IPS-18a (cell line): ENCODE data around the gene SLC13A5.
"Not testable (repeated sequence)": the region's sequence is repeated elsewhere in the genome, so short reads cannot be mapped to it uniquely, and the experiment has no call there.

ENCODE experiments used
- H3K27ac ChIP-seq: one replicate; pipeline ENCODE4 v1.5.1; 2013; ENCODE audit warnings: low read length
- H3K27me3 ChIP-seq: one replicate; pipeline ENCODE4 v1.6.1; 2013; ENCODE audit warnings: mild to moderate bottlenecking, low read length; ENCODE audit not compliant: control insufficient read depth, insufficient read depth
- H3K36me3 ChIP-seq: one replicate; pipeline ENCODE4 v1.6.1; 2013; ENCODE audit warnings: low read depth, low read length; ENCODE audit not compliant: control insufficient read depth
- H3K4me1 ChIP-seq: one replicate; pipeline ENCODE4 v1.6.1; 2013; ENCODE audit warnings: low read depth, low read length; ENCODE audit not compliant: control insufficient read depth
- H3K4me3 ChIP-seq: one replicate; pipeline ENCODE4 v1.5.1; 2013; ENCODE audit warnings: low read length
- H3K9ac ChIP-seq: one replicate; pipeline ENCODE4 v1.6.1; 2013; ENCODE audit warnings: mild to moderate bottlenecking, low read length, moderate library complexity
- H3K9me3 ChIP-seq: one replicate; pipeline ENCODE4 v1.6.1; 2013; ENCODE audit warnings: low read depth, low read length; ENCODE audit not compliant: control insufficient read depth

SLC13A5 gene

DNA sequence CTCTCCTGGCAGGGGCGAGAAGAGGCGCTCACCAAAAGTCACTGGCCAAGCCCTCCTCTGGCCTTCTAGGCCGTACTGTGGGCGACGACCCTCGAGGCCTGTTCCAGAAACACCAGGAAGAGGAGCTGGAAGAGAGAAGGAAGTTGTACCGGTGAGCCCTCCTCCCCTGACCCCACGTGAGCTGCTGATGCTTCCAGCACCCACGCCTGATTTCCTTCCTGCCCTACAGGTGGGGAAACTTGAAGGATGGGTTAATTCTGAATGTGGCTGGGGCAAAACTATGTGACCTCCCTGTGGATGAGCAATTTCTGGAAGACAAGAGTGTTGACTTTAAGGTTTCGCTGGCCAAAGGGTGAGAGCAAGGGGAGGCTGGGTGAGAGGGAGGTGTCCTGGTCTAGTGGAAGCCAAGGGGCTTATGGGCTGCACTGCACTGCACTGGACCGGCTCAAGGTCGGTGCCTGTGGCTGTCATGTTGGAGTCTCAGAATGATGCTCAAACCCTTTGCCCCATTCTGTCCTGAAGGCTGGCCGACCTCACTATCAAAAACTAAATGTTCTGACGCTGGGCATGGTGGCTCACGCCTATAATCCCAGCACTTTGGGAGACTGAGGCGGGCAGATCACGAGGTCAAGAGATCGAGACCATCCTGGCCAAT is 55.4 kb downstream of the SLC13A5 start:
- H3K27me3 ChIP-seq: peaks cover 49% of the 10 kb centered on the region
- no peaks in the 10 kb centered on the region for H3K36me3 ChIP-seq

GRCh38 chr17:6656797-6657632 is 56.2 kb downstream of the SLC13A5 start:
- not testable (repeated sequence) for H3K27ac ChIP-seq, H3K9me3 ChIP-seq, H3K36me3 ChIP-seq, H3K9ac ChIP-seq
- peaks cover 56% of the 10 kb centered on the region for H3K27me3 ChIP-seq
- H3K4me1 ChIP-seq: peaks cover 12% of the 10 kb centered on the region
- peak overlapping the region; percentile 60 for H3K4me3 ChIP-seq

More for the DNA sequence above, 55.4 kb downstream of the SLC13A5 start:
- Histone ChIP-seq H3K4me3 (peak overlapping the region; percentile 60), H3K9ac (no peak overlapping the region), H3K4me1 (peaks cover 12% of the 10 kb centered on the region), H3K27ac (no peak overlapping the region), H3K9me3 (no peaks in the 10 kb centered on the region)

GRCh38 chr17:6655732-6656361 is 57.3 kb downstream of the SLC13A5 start:
- Histone ChIP-seq H3K4me1 (peaks cover 12% of the 10 kb centered on the region), H3K27me3 (peaks cover 57% of the 10 kb centered on the region), H3K4me3 (peak overlapping the region; percentile 52)
- H3K27ac ChIP-seq, H3K36me3 ChIP-seq, H3K9ac ChIP-seq, H3K9me3 ChIP-seq: not testable (repeated sequence)

DNA sequence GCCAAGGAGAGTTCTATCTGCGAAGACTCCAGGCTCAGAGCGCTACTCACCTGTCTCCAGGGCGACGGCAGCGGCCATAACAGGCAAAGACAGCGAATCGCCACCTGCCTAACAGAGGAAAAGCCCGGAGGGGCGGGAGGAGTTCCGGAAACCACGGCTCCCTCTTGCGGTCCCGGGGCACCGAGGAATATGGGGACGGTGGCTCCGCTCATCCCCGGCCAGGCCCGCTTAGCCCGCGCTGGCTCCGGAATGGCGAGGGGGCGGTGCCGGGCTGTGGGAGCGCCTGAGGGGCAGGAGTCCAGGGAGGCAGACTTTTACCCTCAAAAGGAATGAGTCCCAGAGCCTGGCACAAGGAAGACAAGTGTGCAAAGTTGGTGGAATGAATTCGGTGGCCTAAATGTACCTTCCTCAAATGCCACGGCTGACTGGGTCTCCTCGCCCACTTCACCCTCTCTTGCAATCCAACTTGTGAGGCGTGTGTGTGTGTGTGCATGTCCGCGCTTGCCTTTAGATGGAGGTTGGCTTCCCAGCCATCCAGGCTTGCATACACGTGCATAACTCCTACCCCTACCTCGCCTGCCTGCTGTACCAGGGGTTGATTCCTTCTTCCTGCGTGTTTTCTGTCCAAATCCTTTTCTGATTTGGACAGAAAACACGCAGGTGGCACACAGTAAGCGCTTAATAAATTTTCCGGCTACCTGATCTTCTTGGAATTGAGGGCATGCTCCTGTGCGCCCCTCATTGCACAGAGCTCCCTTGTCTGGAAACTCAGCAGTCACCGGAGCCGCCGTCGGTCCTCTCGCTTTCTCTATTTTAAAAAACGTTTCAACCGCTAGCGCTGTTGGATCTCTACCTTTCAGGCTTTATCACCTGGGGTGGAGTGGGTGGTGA is 58.1 kb downstream of the SLC13A5 start:
- Histone ChIP-seq H3K4me3 (peak overlapping the region; percentile 52), H3K27me3 (peaks cover 57% of the 10 kb centered on the region), H3K4me1 (peaks cover 17% of the 10 kb centered on the region), H3K27ac (no peak overlapping the region), H3K9me3 (no peaks in the 10 kb centered on the region), H3K36me3 (no peaks in the 10 kb centered on the region), H3K9ac (no peak overlapping the region)

DNA sequence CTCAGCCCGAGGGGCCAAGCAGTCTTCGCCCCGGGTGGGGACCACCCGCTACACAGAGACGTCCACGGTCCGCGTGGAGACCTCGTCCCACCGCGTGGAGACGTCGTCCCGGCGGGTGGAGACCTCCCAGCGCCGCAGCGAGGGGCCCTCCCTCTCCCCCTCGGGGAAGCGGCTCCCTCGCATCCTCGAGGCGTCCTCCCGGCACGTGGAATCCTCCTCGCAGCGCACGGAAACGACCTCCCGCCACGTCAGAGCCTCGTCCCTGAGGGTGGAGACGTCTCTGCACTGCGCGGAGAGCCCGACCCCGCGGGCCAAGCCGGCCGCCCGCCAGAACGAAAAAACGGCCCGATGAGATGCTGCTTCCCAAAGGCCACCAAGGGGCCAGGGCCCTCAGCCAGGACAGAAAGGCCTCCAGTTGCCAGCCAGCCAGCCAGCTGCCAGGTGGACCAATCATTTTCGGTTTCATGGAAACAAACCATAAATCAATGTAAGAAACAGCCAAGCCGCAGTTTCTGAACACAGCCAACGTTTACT is 61.2 kb downstream of the SLC13A5 start:
- Histone ChIP-seq H3K4me1 (peaks cover 18% of the 10 kb centered on the region), H3K4me3 (peak overlapping the region; percentile 93), H3K36me3 (peaks cover 5% of the 10 kb centered on the region), H3K9ac (no peak overlapping the region), H3K27ac (no peak overlapping the region), H3K9me3 (no peaks in the 10 kb centered on the region), H3K27me3 (peaks cover 45% of the 10 kb centered on the region)

- Histone ChIP-seq H3K9ac (peak within 1 kb of the TSS; percentile 94), H3K4me3 (peak within 1 kb of the TSS; percentile 93), H3K9me3 (no peaks in the 10 kb centered on the region), H3K36me3 (peaks cover 5% of the 10 kb centered on the region), H3K4me1 (peaks cover 18% of the 10 kb centered on the region), H3K27me3 (peaks cover 44% of the 10 kb centered on the region), H3K27ac (peak within 1 kb of the TSS; percentile 93)
These were observed 61.7 kb downstream of the SLC13A5 start, which contains the start of the genes C17orf100 and MED31 for GRCh38 chr17:6651354-6651918. Gene C17orf100 (plus strand): TSS chr17:6651762. CDS start chr17:6651914, 152 bp downstream. Gene MED31 (minus strand): TSS chr17:6651605. CDS start chr17:6651528, 77 bp downstream.

DNA sequence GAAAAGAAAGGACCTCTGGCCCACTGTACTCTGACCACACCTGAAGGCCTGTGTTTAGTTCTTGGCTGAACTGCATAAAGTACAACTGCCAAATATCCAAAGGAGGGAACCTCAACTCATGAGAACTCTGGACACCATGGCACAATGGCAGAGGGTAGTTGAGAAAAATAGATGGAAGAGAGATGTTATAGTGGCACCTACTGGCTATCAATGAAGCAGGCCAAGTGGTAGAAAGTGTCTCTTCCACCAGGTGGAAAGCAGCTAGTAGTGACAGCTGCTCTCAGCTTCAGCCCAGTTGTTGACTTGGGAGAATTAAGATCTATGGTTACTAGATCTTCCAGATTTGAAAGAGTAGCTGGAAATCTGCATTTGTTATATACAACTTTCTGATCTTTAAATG is 65.0 kb downstream of the SLC13A5 start:
- H3K9me3 ChIP-seq: no peaks in the 10 kb centered on the region
- H3K27ac ChIP-seq: no peak overlapping the region
- no peak overlapping the region for H3K9ac ChIP-seq
- peaks cover 12% of the 10 kb centered on the region for H3K27me3 ChIP-seq
- H3K36me3 ChIP-seq: peaks cover 26% of the 10 kb centered on the region
- H3K4me1 ChIP-seq: peaks cover 6% of the 10 kb centered on the region
- no peak overlapping the region for H3K4me3 ChIP-seq

DNA sequence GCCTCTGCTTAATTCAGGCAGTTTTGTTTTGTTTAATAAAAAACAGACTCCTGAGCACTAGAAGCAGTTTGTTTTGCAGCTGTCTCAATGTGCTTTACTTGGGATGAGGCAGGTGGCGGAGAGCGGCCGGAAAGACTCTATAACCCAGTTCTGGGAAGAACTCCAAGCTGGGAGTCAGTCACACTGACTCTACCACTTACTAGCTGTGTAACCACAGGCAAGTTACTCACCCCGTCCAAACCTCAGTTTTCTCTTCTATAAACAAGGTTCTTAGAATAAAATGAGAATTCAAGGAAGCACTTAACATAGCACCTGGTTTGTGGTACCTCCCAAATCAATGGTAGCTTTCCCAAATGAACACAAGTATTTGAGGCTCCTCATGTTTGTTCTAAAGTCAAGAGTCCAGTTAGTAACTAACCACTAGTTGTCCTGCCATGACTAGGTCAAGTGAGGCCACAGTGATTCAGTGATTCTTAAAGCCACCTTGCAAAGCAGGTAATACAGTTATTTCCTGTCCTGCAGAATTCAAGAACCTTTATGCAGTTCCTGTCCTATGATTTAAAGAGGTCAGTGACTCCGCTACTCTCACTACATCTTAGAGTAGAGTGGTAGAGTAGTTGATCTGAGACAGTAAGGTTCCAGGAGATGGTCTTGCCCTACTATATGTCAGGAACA is 69.6 kb downstream of the SLC13A5 start:
- H3K27me3 ChIP-seq: no peaks in the 10 kb centered on the region
- H3K27ac ChIP-seq: no peak overlapping the region
- H3K9ac ChIP-seq: no peak overlapping the region
- peaks cover 9% of the 10 kb centered on the region for H3K4me1 ChIP-seq
- peaks cover 35% of the 10 kb centered on the region for H3K36me3 ChIP-seq
- H3K4me3 ChIP-seq: no peak overlapping the region
- H3K9me3 ChIP-seq: no peaks in the 10 kb centered on the region

DNA sequence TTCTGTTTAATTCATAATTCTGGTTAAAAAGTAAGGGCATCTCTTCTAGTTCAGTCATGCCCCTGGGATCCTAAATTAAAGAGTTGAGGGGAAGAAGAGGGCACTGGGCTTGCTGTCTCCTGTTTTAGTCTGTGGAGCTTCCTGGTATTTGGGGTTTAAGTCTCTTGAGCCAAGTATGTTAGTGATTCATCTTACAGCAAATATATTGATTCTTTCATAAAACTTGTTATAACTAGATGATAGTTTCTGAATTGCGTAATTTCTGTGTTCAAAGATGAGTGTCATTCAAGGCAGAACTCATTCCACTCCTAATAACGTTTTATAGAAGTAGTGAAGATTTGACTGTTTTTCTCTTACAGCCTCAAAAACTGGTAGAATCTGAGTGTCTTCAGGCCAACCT is 70.6 kb downstream of the SLC13A5 start:
- no peaks in the 10 kb centered on the region for H3K27me3 ChIP-seq
- H3K9ac ChIP-seq: no peak overlapping the region
- peaks cover 9% of the 10 kb centered on the region for H3K4me1 ChIP-seq
- H3K27ac ChIP-seq: no peak overlapping the region
- no peak overlapping the region for H3K4me3 ChIP-seq
- no peaks in the 10 kb centered on the region for H3K9me3 ChIP-seq
- peaks cover 32% of the 10 kb centered on the region for H3K36me3 ChIP-seq

DNA sequence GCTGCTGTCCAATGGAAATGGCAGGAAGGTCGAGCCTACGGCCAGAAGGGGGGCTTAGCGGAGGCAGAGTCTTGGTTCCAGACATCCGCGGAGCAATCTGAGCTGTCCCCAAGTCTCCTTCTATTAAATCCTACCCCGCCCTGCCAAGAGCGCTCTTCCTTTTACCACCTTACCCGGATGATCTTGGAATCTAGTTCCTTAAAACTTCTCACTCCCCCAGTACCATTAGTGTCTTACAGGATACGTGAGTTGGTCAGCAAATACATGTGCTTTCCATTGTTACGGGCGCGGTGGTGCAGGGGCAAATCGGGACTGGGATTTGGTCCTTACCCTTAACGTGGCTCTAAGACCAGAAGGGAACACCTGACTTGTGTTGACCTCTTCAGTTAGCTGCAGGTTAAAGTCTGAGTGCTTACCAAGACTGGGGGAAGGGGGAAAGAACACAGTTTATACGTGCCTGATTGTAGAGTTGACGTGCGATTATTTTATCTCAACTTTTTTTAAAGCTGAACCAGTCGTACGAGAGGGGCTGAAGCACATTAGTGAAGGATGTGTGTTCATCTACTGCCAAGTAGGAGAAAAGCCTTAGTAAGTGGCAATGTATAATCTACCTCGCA is 71.8 kb downstream of the SLC13A5 start:
- Histone ChIP-seq H3K27ac (peak overlapping the region; percentile 81), H3K36me3 (peaks cover 30% of the 10 kb centered on the region), H3K4me3 (peak overlapping the region; percentile 89), H3K4me1 (peaks cover 9% of the 10 kb centered on the region), H3K9me3 (no peaks in the 10 kb centered on the region), H3K27me3 (no peaks in the 10 kb centered on the region), H3K9ac (peak overlapping the region; percentile 88)
